Activated CD8-positive, alpha-beta memory T cell treated with anti-CD3 and anti-CD28 coated beads, Interleukin-2, amount 50 U/mL, for 24 hours (primary cell): ENCODE measurements around the gene CCL26.
"Not testable (repeated sequence)": the region's sequence is repeated elsewhere in the genome, so short reads cannot be mapped to it uniquely, and the experiment has no call there.

ENCODE experiments used
- DNase-seq: peaks from one replicate; pipeline ENCODE4 v3.0.0-alpha.2; 2020; ENCODE audit errors: extremely low read depth

CCL26 gene

DNA sequence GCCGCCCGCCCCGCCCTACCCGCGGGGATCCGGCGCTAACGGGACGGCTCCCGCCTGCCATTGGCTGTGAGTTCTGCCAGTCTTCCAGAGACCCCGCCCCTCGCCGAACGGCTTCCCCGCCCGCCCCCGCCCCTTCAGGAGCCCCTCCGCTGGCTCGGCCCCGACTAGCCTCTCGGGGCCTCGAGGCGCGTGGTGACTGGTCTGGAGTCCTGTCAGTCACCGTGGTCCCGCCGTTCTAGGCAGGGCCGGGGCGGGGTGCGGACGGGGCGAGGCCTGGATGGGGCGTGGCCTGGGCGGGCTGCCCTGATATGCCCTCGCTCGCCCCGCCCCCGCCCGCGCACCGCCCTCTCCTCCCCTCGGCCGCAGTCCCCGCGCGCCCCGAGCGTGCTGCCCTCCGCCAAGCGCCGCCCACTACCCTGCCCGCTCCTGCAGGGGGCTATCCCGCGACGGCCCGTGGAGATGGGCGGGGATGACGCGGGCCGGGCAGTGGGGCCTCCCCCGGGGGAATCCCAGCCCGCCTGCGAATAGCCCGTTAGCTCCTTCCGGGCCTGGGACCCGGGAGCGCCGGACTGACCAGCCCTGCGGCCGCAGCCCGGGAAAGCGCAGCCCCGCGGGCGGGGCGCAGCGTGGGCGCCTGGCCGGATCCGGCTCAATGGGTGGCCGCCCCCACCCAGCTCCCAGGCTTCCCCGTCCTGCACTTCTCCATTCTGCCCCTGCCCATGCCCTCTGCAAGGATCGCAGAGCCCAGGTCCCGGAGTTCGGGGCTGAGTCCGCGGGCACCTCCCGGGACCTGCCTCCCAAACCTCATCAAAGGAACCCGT lies 32.8 kb downstream of the CCL26 start:
- DNase-seq: peak; percentile 98

DNA sequence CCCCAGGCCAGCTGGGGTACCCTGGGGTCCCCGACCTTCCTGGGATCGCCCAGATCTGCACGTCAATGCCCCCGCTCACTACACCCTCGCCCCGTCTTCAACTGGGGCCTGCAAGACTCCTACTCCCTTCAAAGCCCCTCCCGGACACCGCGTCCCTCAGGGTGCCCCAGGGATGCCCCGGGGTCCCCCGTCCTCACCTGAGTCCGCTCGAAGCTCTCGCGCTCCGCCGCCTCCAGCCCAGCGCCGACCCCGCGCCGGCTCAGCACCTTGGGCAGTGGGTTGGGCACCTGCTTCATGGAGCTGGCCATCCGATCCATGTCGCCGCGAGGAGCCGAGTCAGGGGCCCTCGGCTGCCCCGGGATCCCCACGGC lies 33.4 kb downstream of the CCL26 start, which contains the start of gene HIP1:
Gene HIP1, minus strand, starts transcription at position 338 of the 371 bp plus-strand sequence. Its CDS starts 21 bp downstream, at position 317.
- DNase-seq: no peak

DNA sequence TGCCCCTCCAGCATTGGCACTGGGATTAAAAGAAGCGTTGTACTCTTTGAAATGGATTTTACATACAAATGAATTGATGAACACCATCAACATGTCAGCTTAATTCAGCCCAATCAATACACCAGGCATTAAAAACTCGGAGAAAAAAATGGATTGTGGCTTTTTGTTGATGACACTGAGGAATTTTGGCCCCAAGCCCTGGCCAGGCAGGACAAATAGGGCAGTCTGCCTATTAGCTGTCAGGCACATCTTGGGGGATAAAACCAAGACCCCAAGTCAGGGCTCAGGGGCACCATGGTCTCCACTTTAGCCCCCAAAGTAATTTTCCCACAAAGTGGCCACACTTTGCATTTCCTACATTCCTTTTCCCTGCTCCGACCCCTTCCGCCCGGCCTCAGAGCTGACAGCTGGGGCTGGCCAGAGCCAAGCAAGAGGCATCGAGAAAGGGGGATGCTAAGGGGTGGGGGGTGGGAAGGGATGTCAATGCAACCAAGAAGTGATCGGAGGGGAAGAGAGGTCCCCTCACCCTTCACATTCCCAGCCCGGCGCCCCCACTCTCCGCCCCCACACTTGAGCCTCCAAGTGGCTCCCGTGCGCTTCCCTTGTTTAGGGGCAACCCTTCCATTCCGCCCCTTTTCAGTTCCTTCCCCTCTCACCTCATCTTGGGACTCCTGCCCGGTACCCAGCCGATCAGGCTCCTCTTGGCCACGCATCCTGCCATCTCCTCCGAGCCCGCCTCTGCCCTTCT lies 34.0 kb downstream of the CCL26 start:
- no peak for DNase-seq

DNA sequence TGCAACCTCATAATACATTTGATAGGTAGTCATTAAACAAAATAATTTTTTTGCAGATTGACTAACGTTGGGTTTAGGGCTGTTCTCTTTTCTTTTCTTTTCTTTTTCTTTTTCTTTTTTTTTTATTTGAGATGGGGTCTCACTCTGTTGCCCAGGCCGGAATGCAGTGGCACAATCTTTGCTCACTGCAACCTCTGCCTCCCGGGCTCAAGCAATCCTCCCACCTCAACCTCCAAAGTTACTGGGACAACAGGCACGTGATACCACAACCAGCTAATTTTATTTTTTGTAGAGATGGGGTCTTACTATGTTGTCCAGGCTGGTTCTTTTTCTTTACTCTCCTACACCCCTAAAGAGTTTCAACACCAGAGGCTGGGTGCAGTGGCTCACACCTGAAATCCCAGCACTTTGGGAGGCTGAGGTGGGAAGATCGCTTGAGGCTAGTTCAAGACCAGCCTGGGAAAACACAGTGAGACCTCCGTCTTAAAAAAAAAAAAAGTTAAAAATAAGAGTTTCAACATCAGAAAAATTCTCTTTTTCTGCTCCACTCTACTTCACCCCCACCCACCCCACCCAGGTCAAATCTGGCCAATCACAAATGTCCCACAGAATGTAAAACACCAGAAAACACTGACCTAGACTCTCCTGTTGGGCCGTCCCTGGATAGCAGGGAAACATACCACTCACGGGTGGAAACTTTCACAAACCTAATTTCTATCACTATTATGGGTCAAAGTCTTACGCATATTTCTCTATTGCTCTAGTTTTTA lies 36.2 kb downstream of the CCL26 start:
- no peak for DNase-seq

DNA sequence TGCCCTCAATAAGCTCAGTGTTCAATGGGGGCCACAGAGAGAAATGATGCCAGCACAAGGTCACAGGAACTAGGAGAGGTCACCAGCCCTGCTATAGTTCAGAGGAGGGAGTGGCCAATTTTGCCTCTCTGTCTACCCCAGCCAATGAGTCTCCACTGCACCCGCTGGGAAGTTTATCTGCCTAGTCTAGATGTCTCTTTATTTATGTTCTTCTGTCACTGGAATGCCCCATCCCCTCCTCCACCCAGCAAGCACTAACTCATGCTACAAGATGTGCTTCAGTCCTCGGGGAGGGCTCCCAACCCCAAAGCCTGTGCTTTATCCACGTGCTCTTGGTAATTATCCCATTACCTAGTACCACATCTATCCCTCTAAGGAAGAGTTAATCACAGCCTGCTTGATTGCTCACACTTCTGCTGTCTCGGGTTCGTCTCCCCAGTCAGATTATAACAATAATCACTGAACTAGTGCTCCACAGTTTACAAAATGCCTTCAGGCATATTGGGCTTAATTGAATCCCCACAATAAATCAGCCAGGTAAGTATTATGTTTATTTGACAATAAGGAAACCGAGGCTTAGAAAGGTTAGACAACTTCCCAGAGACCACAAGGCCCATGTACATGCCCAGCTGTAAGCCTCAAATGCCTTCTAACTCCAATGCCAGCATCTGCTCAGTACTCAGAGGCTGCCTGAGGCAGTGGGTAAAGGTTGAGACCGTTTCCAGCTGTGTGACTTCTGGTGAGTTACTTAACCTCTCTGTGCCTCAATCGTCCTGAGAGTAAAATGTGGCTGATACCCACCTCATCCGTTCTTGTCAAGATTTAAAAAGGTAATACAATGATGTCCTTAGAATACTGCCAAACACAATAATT lies 37.2 kb downstream of the CCL26 start:
- no peak for DNase-seq

DNA sequence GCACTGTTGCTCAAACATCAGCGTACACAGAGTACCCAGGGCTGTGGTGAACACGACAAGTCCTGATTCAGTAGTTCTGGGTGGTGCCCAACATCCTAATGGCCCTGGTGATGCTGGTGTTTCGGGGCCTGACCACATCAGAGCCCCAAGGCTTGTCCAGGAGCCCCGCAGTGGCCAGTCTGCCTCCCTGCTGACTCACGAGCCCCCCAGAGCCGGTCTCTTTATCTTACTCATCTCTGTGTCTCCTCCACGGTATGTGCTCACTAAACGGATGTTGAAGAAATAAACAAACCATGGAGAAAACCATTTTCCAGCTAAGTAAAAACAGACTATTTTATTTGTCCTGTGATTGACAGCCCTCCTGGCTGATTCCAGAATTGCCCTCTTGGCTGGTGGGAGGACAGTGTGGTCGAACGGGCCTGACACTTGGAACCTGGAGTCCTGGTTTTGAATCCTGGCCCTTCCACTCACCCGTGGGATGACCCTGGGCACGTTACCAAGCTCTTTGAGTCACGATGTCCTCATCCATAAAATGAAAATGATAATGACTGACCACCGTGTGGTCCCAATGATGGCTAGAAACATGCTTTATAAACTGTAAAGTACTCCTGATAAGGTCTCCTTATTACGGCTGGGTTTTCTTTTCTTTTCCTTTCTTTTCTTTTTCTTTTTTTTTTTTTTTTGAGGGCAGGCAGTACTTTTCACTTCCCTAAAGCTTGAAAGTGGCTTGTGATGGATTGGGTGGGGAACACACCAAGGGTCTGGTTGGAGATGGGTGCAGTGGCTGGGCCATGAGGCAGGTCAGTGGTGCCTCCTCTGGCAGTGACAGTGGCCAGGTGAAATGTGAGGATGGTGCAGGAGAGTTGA lies 39.0 kb downstream of the CCL26 start:
- no peak for DNase-seq

DNA sequence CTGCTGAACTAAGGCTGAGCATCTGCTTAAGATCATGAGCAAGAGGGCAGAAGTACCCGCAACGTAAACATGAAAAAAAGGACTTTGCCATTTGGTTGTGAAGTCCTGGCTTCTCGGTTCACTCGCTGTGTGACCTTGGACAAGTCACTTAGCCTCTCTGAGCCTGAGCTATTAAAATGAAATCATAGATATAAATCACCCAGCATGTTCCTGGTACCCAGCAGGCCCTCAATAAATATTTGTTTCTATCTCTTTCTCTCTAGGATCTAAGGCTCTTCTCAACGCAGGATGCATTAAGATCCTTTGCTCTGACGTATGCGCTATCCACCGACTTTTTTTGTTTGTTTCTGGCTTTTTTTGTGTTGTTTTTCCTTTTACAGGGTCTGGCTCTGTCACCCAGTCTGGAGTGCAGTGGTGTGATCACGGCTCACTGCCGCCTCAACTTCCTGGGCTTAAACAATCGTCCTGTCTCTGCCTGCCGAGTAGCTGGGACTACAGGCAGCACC lies 39.9 kb downstream of the CCL26 start:
- DNase-seq: no peak

DNA sequence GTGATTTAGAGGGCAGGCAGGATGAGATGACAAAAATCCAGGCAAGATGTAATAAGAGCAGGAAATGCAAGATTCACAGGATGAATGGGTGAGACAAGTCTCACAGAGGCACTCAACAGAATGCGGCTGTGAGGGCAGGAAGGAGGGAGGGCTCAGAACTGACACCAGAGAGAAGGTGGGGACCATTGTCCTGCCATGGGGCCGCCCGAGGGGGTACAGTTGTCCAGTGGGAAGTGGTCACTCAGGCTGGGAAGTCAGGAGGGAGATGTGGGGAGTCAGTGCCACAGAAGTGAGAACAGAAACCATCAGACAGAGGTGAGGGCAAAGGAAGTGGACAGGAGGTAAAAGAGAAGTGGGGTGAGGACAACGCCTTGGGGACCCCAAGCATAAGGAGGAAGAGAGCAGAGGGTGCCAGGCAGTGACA lies 42.1 kb downstream of the CCL26 start:
- no peak for DNase-seq

DNA sequence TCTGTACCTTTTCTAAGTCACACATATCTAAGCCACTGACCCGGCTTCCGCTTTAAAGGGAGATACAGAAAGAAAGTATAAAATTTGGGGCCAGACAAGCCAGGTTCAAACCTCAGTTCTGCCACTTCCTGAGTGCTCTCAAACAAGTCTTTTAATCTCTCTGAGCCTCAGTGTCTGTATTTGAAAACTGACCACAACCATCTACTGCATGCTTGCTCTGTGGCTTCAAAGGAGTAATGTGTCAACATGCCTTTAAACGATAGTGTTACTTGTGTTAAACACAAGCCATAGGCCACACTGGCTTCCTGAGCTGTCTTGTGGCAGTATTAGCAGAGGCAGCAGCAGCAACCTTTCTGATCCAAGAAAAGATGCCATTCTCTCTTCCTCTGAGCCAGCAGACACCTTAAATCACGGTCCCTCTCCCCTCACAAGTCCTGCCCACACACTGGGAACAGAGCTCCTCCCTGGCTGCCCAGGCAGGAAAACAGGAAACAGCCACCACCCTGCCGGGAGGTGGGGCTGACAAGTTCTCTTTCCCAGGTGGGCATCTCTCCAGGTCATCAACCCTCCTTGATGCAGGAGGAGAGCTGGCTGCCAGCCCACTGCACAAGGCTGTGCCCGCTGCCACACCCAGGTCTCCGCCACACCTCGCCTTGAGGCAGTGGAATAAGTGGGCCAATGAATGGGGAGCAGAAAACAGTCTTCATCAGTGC lies 44.0 kb downstream of the CCL26 start:
- no peak for DNase-seq

DNA sequence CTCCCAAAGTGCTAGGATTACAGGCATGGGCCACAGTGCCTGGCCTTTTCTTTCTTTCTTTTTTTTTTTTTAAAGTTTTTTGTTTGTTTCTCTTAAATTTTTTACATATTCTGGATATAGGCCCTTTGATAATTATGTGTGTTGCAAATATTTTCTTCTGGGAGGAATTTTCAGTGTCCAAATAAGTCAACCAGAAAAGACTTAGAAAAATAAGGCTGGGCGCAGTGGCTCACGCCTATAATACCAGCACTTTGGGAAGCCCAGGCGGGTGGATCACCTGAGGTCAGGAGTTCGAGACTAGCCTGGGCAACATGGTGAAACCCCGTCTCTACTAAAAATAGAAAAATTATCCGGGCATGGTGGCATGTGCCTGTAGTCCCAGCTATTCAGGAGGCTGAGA lies 44.7 kb downstream of the CCL26 start:
- not testable (repeated sequence) for DNase-seq

DNA sequence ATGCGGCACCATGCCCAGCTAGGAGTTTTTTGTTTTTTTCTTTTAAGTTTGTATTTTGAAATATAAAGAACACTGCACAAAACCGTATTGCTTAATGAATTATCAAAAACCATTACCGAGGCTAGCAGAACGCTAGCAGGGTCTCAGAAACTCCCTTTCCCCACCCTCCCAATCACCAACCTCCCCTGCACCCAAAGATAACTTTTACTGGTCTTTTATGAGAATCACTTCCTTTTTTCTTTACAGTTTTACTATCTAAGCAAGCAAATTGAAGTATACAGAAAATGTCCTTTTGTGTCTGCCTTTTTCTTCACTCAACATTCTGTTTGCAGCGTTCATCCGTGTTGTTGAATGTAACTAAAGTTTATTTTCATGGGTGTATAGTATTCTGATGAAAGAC lies 46.7 kb downstream of the CCL26 start:
- DNase-seq: no peak

DNA sequence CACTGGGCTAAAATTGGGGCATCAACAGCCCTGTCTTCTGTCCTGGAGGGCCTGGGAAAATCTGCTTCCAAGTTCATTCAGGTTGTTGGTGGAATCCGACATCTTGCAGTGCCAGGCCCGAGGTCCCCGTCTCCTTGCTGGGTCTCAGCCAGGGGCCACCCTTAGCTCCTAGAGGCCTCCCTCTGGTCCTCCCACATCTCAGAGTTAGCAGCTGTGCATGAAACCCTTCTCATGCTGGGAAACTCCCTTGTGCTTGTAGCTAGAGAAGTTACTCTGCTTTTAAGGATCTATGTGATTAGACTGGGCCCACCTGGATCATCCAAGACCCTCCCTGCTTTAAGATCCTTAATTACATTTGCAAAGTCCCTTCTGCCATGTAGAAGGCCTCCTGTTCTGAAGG lies 48.6 kb downstream of the CCL26 start:
- DNase-seq: no peak

DNA sequence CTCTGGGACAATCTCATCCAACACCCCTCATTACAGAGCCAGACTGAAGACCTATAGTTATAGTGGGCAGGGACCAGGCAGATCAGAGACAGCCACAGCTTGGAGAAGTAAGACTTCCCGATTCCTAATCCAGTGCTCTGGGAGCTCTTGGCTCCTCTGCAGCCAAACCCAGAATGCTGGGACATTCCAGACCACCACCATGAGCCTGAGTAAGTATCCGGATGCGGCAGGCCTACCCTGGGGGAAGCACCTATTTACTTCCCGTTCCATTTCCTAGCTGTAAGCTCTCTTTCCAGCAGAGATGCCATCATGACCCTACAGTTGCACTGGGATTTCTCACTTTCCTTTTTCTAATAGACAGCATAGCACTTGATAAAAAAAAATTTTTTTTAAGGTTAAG lies 49.6 kb downstream of the CCL26 start:
- no peak for DNase-seq

DNA sequence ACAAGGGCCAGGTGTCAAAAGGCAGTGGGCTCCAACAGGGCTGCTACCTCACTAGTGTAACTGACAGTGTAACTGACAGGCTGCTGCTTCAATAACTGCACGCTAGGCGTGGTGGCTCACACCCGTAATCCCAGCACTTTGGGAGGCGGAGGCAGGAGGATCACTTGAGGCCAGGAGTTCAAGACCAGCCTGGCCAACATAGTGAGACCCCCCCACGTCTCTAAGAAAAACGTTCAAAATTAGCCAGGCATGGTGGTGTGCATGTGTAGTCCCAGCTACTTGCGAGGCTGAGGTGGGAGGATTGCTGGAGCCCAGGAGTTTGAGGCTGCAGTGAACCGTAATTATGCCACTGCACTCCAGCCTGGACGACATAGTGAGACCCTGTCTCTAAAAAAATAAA lies 50.1 kb downstream of the CCL26 start:
- not testable (repeated sequence) for DNase-seq

DNA sequence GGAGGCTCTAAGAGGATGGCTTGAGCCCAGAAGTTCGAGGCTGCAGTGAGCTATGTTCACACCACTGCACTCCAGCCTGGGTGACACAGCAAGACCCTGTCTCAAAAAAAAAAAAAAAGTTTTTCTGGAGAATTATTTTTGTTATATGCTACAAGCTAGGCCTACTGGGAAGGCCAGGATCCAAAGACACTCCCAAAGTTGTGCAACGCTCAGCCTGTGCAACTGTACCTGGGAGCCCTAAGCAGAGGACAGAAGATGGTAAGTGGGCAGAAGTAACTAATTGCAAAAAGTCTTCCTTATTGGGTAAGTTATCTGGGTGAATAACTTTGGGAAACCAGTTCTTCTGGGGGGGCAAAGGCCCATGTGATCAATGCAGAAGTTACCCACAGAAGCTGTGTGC lies 50.6 kb downstream of the CCL26 start:
- no peak for DNase-seq

DNA sequence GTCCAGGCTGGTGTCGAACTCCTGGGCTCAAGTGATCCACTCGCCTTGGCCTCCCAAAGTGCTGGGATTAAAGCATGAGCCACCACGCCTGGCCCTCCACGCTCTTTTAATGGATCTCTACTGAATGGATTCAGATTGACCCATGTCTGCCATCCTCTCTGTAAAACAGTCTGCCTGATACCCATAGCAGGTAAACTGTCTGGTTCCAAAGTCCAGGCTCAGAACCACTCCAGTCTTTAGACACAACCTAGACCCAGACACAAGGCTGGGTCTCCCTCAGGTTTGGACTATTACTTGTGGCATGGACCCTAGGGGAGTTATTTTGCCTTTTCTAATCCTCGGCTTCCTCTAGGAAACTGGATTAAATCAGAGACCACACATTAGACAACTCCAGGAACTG lies 52.4 kb downstream of the CCL26 start:
- no peak for DNase-seq
